NCI-H2029 treated with DMSO at 0.1 percent for 48 hours (cell line): ENCODE measurements around the gene AKAP6.

Experiments used
- DNase-seq: peaks from one replicate; lab custom pipeline; 2025; lab: John Stamatoyannopoulos, UW

AKAP6 gene

DNA sequence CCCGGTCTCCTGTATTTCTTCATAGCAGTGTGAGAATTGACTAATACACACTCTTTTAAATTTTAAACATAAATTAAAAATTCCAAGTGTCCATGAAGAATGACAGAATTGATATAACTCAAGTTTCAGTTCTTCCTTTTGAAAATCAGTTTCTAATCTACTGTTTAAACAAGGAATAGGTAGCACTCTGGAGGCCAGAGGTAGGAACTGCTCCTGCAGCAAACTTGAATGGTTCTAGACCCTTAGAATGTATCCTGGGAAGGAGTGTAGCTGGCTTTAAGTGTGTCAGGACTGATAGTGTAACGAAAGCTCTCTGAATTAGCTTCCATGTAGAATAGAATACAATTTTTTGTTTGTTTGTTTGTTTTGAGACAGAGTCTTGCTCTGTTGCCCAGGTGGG, 76.8 kb downstream of the AKAP6 start:
- no peak for DNase-seq

DNA sequence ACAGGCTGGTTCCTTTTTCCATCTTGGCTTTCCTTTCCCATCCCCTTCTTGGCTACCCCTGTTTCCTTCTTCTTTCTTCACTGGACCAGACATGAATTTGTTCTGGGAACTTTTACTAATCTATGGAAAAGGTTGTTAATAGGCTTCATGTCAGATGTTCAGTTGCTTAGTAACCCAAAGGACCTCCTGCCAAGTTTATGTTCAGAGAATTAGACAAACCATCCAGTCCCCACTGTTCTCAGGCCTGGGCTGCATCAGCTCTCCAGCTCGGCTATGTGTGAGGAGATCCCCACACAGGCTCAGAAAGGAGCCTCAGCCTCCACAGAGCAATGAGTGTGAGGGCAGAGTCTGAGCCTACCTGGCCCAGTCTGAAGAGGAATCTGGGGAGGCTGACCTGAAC, 78.0 kb downstream of the AKAP6 start:
- no peak for DNase-seq

DNA sequence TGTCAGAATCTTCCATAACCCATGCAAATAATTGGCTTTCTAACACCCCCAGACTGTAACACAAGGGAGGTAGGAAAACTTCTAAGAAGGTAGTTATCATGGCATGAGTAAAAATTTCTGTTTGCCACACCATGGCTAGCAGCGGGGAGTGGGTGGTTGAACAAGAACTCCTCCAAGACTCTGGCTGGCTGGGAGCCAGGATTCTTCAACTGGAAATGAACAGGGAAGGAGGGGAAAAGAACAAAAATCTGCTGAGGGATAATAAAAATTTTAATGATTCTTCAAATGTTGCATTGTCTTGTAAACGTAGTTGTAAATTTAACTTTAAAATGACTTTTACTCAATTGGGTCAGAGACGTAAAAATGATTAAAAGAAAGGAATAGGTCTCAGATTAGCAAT, 78.9 kb downstream of the AKAP6 start:
- no peak for DNase-seq

DNA sequence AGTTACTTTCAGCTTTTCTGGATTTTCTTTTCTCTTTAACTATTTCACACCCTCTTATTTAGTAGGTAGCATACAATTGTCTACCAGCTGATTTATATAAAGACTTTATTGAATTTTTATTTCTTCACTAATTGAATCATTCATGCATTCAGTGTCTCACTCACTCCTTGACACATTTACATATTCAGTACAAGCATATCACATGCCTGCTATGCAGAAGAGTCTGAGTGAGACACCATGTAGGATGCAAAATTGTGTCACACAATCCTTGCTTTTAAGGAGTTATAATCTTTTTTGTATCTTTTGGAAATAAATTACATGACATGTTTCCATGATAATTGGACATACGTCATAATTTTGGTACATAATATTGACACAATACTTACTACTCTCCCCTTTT, 83.0 kb downstream of the AKAP6 start:
- no peak for DNase-seq

DNA sequence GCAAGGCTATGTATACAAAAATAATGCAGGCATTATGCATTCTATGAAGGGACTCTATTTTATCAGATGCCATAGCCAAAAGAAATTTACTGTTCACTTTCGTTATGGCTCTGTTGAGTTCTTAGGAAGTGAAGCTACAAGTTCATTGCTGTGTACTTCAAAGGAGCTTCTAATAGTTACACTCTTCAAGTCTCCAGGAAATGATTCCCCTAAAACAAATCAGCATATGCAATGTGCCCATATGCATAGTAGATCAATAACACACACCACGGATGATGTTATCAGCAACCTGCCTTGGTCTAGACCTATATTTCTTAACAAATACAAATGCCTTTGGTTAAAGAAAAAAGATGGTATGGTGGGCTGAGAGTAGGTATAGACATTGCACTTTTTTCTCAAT, 83.4 kb downstream of the AKAP6 start:
- no peak for DNase-seq

DNA sequence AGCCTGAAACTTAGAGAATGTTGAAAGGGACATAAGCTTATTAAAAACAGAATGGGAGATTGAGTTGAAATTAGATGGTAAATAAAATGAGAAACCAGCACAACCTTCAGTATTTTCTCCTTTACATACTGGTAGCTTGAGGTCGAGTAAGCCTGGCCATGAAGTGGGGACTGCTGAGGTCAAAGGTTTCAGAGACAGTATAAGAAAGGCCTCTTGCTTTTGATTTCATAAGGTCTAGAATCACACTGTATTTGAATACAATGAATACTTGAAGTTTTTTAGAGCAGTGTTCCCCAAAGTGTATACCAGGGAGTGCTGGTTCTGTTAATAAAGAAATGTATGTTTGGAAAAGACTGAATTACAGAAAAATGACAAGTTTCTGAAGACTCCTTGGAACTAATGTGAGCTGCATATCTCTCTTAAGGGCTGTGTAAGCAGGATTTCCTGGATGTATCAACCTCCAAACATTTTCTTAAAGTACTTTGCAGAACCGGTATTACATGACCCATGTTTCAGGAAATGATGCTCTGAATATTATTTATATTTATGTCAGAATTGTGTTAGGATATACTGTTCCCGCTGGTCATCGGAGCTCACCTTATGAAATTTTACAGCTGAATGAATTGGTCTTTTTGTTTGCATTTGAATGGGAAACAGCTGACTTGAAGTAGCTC, 85.0 kb downstream of the AKAP6 start:
- DNase-seq: no peak

DNA sequence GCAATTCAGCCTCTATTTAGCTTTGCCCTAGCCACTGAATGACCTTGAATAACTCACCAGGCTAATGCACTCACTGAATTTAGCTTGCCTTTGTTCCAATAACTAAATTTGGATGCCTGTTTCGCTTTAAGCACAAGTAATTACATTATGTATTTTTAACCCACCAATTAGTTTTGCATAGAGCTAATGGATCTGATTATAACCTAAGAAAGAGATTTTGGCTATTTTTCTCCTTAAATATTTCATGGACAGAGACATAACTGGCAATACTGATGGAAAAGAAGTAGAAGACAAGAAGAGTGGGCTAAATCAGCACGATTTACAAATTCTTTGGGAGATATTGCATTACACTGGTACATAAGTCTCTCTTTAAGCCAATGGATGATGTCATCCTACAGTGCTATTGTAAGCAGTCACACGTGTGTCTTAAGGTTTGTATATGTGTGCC, 85.7 kb downstream of the AKAP6 start:
- DNase-seq: peak; percentile 51

DNA sequence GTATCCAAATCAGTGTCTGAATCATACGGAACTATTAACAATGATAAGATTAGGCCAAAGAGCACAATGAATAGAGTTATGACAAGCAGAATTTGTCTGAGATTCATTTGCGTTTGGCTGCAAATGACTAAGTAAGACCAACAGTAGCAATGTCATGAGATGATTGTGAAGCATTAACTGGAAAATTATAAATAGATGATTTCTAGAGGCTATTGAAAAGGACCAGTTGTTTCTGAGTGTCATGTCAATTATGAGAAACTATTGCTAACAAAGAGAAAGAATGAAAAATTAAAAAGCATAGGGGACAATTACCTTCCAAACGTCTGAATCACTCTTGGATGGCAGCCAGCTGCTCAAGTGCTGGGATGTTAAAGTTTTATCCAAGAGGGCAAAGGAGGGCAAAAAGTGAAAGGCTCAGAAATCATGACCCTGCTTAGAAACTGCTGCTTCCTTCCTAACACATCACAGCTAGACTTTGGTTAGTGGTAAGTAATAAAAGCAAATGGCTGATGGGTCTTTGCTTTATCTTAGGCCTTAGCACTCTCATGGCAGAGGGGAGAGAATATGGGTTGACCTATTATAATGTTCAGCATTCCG, 89.0 kb downstream of the AKAP6 start:
- peak; percentile 83 for DNase-seq

DNA sequence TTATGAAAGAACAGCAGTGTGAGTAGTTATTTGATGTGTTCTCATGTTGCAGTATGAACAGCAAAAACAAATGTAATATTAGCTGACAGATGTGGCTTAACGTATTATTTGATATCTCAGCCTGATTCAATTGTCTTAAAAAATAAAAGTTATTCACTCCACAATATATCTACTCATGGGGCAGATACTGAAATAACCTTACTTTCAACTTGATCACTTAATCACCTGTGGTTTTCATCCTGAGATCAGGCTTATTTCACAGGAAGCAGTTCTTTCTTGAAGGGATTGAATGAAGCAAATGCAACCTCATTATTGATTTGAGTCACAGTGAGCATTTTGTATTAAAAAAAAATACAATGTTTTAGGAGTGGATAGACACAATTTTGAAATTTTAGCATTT, 90.3 kb downstream of the AKAP6 start:
- DNase-seq: peak; percentile 77

DNA sequence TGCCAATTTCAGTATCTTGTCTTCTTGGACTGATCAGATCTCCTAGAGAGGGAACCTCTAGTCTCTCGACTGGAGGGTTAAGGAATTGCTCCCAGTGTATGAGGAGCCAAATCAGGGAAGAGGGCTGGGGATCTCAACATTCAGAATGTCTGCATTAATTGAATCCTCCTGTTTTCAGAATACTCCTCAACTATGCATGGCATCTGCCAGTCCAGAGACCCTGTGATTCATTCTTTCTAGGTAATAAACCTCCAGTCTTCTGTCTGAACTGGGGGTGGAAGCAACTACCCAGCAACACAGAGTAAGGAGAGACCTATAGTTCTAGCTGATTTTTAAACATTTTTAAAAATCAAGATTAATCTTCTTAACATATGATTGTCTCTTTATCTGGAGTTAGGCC, 92.7 kb downstream of the AKAP6 start:
- no peak for DNase-seq

DNA sequence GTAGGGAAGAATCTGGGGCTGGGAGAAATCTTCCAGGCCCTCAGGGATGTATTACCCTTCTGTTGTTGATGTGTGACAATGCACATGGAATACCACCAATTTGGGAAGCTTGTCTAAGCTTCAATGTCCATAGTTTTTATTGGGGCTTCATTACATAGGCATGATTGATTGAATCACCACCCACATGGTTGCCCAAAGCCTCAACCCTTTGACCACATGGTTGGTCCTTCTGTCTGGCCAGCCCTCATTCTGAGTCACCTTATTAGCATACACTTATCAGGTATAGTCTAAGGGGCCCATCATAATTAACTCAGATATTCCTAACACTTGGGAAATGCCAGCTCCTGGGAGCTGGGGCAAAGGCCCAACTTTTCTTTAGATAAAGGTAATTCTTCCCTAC, 93.3 kb downstream of the AKAP6 start:
- DNase-seq: no peak

DNA sequence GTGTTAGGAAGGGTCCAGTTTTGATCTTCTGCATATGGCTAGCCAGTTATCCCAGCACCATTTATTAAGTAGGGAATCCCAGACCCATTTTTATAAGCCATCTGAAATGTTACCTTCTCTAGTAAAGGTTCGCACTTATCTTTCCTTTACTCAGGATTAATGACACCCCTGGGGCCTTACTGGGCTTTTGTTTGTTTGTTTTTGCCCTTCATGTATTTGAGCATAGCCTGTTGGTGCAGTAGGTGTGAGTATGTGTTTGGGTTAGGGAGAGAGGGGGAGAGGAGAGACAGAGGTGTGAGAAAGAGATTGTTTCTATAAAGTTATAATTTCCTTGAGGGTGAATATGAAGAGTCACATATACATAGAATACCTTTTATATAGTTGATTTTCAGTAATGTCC, 96.9 kb downstream of the AKAP6 start:
- DNase-seq: peak; percentile 76

DNA sequence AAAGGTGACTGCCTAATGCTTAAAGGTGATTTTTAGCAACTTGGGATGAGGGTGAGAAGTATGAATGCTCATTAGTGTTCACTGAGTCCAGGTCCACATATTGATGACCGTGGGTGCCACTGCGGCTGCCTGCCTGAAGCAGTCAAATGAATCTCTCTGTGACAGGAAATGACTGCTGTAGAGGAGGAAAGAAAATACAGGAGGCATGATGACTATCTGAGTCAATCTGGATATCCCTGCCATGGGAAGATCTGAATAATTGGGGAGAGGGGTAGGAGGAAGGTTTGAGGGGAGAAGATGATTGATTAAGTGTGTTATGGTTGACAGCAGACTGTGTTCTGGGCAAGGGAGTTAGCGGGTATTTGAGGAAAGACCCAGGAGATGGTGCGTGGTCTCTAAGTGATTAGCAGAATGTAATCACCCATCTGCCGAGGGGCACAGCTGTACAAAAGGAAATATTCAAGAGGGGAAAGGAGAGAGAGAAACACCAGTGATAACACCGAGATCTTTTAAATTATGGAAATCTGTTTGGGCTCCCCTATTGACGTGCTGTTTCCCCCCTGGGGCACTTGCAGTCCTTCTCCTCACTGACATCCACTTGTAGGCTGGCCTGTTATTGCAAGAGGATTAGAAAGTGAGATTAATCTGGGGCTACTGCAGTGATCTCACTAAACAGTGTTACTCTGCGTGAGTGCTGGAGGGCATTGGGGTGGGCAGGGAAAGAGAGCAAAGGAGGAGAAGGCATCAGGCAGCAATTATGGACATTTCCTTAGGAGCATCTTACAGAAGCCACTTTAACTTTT, 97.7 kb downstream of the AKAP6 start:
- DNase-seq: peak; percentile 63

DNA sequence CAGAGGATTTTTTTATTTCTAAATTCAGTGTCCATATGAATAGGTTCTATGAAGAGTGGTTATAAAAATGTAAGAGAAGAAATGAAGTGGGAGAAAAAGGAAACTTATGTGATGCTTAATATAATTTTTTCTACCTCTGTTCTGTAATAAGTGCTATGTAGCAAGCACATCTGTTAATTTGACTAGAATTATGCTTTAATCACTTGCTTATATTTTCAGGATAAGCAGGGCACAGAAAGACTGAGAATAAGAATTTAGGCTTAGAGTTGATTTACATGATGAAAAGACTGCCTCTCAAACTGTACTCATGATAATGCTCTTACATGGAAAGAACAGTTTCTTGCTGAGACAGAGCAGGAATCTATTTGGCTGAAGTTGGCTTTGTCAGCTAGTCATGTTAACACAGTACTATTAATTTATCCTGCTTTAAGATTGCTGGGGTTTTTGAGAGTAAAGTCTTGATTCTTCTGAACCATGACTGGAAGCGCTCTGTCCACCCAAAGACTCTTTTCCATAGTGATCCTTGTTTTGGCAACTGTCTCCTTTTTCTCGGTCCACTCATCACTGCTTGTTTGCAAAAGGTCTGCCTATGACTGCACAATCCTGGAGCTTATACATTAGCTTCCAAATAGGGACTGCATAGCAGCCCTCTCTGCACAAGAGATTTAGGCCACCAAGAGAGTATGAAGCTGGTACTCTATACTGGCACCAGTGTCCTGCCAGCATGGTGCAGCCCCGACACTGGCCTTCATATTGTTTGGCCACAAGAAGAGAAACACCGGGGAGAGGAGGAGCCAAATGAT, 98.8 kb downstream of the AKAP6 start:
- peak; percentile 98 for DNase-seq

DNA sequence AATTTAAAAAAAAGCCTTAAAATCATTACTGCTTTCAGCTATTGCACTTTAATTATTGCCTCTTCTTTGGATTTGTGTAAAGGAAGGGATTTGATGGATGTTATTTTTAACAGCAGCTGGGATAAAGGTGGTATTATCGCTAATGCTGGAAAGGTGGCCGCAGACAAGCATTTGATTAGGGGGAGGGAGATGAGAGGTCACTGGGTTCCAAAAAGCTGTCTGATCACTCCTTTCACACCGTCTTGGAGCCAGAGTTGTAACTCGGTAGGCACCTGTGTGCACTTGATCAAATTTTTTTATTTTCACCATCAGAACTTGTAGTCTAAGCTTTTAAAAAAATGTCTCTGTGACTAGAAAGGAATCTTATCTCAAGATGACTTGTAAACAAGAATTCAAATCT, 99.8 kb downstream of the AKAP6 start:
- DNase-seq: peak; percentile 41

DNA sequence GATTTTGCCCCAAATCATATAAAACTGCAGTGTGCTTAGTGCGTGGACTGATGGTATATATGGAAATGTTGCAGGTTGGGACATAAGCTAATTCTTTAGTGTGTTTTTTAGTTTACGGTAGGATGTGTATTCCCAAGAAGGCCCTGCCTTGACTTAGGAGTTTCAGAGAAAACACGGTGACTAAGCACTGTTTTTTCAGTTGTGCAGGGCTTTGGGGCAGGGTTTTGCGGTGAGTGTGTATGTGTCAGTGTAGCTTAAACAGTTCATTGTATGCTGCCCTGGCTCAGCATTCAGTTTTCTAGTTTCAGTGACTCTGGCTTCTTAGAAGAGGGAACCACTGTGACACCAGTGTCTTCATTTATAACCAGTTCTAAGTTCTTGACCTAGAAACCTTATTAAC, 101.2 kb downstream of the AKAP6 start:
- no peak for DNase-seq

DNA sequence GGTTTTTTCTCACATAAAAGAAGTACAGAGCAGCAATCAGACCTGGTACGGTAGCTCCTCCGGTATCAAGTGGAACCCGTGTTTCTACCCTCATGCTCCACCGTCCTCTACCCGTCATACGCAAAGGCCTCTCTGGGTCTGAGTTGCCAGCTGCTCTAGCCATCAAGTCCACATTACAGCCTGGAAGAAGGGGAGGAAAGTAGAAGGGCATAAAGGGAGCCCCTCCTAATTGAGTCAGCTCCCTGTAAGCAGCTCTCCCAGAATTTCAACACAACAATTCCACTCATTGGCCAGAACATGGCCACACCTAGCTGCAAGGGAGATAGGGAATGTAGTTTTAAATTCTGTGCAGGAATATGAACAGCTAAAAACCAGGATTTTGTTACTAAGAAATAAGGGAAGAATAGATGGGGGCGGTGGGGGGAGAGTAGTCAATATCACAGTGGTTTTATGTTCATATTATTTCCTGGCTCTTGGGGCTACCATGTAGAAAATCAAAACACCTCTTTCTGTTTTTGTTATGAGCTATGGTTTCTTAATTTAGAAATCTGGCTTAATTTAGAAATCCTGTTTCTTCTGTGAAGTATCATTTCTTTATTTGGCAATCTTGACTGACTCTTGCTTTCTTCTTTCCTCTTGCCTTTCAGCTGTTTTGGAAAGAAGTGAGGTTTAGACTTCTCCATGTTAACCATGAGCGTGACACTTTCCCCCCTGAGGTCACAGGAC, 103.9 kb downstream of the AKAP6 start:
- DNase-seq: no peak

DNA sequence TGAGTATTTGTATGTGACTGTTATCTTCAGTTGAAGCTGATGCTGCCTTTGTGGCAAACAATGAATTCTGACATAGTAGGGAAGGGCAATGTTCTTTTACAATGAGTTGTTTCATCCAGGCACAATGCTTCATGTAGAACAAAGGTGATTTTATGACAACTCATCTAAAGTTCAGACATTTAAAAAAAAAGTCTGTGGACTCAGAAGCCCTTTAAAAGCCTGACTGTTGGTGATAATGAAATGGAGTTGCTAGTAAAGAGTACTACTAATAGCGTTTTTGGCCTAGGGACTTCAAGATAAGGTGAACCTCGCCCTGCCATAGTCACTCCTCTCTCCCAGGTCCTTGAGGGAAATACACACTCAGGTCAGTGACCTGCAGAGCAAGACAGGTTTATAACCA, 105.1 kb downstream of the AKAP6 start:
- DNase-seq: no peak

DNA sequence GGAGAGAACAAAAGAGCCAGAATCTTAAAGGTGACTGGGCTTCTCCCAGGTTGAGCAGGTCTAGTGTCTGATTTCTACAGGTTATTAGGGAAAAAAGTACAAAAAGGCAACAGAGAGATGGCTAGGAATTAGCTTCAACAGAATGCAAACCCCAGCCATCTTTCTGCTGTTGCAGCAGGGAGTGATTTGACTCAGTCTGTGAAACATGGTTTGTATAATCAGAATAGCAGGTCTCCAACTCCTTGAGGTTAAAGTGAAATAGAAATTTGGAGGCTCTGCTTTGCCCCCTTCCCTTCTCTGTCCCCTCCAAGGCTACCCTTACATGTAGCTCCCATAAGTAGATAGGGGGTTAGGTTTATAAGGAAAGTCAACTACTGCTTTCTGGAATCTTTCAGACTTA, 105.8 kb downstream of the AKAP6 start:
- DNase-seq: no peak

DNA sequence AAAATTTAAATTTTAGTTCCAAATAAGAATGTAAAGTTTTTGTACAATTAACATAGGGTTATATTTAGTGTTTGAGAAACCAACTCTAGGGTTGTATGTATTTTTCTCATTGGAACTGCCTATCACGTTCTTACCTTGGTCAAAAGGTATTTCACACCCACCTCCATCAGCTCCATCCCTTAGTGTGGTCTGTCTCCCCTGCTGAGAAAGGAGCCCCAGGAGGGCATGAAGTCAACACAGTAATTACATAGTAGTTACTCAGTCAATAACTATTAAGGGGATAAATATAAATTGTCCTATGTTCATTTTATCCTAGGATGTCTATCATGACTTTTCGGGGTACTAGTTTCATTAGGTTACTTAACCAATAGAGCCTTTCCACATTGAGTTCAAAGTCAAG, 106.3 kb downstream of the AKAP6 start:
- no peak for DNase-seq

DNA sequence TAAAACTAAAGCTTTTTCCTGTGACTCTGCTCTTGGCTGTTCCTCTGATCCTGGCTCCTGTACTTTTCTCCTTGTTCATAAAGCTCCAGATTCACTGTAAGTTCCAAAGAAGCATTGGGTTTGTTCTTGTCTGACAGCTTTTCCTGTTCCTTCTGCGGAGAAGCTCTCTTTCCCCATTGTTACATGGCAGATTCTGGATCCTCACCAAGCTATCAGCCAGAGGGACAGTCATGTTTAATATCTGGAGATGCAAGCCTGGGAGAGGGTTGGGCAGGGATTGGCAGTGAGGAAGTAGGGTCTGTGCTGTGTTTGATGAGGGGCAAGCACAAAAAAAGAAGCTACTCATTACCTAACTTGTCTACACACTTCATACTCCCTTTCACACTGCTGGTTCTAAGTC, 107.9 kb downstream of the AKAP6 start:
- DNase-seq: no peak

DNA sequence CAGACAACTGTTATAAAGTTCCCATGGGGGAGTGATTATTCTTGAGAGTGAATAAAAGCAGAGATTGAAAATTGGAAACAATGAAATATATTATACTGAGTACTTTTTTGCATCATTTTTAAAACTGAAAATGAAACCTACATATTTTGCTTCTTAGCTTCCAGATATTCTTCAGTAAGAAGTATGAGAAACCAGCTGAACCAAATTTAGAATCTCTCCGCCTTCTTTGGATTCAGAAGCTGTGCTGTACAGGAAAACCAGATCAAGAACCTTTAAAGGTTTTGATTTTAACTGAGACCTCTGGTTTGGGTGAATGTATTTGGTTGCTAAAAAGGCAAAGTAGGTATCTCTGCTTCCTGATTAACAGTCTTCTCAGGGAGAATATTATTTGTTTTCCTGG, 109.4 kb downstream of the AKAP6 start:
- DNase-seq: no peak
